Posterior cingulate gyrus (tissue), 11 donors: Measurements from ENCODE around the gene GGT7.
"Not testable (repeated sequence)": the region's sequence is repeated elsewhere in the genome, so short reads cannot be mapped to it uniquely, and the experiment has no call there.

ENCODE experiments used
- DNase-seq, 10 donors: peaks; one replicate each; pipeline versions ENCODE4 v3.0.0 to v3.0.0-alpha.2; 2020 to 2021; ENCODE audit warnings: mixed read lengths in 3 of 10
- intact Hi-C: fragments of 100-400 bp; cut with DNase I; formaldehyde crosslinking; loops from one replicate; pipeline ENCODE4 v1.15.1; 2023

Gene GGT7

GRCh38 chr20:34883087-34883688 lies 10.5 kb upstream of the GGT7 start:
- intact Hi-C loops, result no loop called here
- no peak for DNase-seq

GRCh38 chr20:34881689-34882088 lies 9.0 kb upstream of the GGT7 start:
- no peak for DNase-seq
- intact Hi-C loops, result no loop called here

- intact Hi-C loops, DNase-seq: not testable (repeated sequence)
These were observed 8.3 kb upstream of the GGT7 start for GRCh38 chr20:34880971-34881370.

- peak in 1 of 10 donors; percentile 37 for DNase-seq
- intact Hi-C loops, result no loop called here
These were observed 7.7 kb upstream of the GGT7 start for GRCh38 chr20:34880215-34880850.

- intact Hi-C loops, result no loop called here
These were observed 4.0 kb upstream of the GGT7 start, which contains the start of gene ACSS2 for GRCh38 chr20:34876406-34877282. Gene ACSS2 (plus strand): TSS chr20:34876612. CDS start chr20:34876646, 34 bp downstream.

GRCh38 chr20:34875642-34876405 lies 3.2 kb upstream of the GGT7 start:
- intact Hi-C loops, result no loop called here
- DNase-seq, result peak in 3 of 10 donors; percentile 97 to 99 (median 98)

More at GRCh38 chr20:34876406-34877282, 4.0 kb upstream of the GGT7 start, which contains the start of gene ACSS2:
- peak in 7 of 10 donors; percentile 94 to 100 (median 97) for DNase-seq

GRCh38 chr20:34874094-34874654 lies 1.5 kb upstream of the GGT7 start:
- peak; percentile 39 to 96 (median 74) for DNase-seq
- intact Hi-C loops, result loop anchor here (1.0 to 5.0 kb wide), 3 partner anchors 81 to 333 kb away; partner anchors contain the start of genes EDEM2, GSS and MYH7B

- intact Hi-C loops, result loop anchor here (1.0 to 5.0 kb wide), 4 partner anchors 82 to 334 kb away; partner anchors contain the start of genes EDEM2, GSS, MYH7B and TRPC4AP
- no peak for DNase-seq
These were observed 982 bp upstream of the GGT7 start for GRCh38 chr20:34873583-34874093.

GRCh38 chr20:34871966-34872621 lies 562 bp downstream of the GGT7 start:
- intact Hi-C loops, result loop anchor here (2.0 to 5.0 kb wide), 3 partner anchors 221 to 335 kb away; partner anchors contain the start of genes EDEM2 and TRPC4AP
- no peak for DNase-seq

GRCh38 chr20:34871320-34871926 lies 1.2 kb downstream of the GGT7 start:
- intact Hi-C loops, result loop anchor here (5.0 kb wide), 2 partner anchors 276 to 336 kb away; partner anchors contain the start of gene EDEM2
- peak in 7 of 10 donors; percentile 28 to 90 (median 56) for DNase-seq

- no peak for DNase-seq
- intact Hi-C loops, result no loop called here
These were observed 8.4 kb downstream of the GGT7 start for GRCh38 chr20:34864216-34864615.

- DNase-seq, result no peak
- intact Hi-C loops, result no loop called here
These were observed 9.2 kb downstream of the GGT7 start for GRCh38 chr20:34863421-34863965.

GRCh38 chr20:34862724-34863123 lies 9.9 kb downstream of the GGT7 start:
- no peak for DNase-seq
- intact Hi-C loops, result no loop called here

- intact Hi-C loops, result no loop called here
- DNase-seq, result no peak
These were observed 11.1 kb downstream of the GGT7 start for GRCh38 chr20:34861386-34862084.

GRCh38 chr20:34859826-34860545 lies 12.7 kb downstream of the GGT7 start:
- no peak for DNase-seq
- intact Hi-C loops, result no loop called here

GRCh38 chr20:34859367-34859766 lies 13.3 kb downstream of the GGT7 start:
- intact Hi-C loops, result no loop called here

GRCh38 chr20:34852298-34852697 lies 20.4 kb downstream of the GGT7 start:
- DNase-seq, result no peak
- intact Hi-C loops, result no loop called here

More at GRCh38 chr20:34859367-34859766, 13.3 kb downstream of the GGT7 start:
- no peak for DNase-seq
